OCI-LY7 (cell line): ENCODE data around the gene OBSL1. TPM values are rescaled to one million over a fixed set of nuclear protein-coding genes. Genes with fewer than 3 reads are reported as not detected.
A peak's percentile ranks its signal among the peaks of the same experiment; 100 is the strongest.

Source experiments
- BruUV-seq: library from RNA; stranded (reverse); fragments of 400-500 nt; replicated peaks from 2 replicates; lab custom pipeline; 2021; lab: Mats Ljungman, UMichigan
- CTCF ChIA-PET: fragments of 300-600 bp; sonication (Branson Sonifier 250); formaldehyde crosslinking; loops from one replicate; lab custom pipeline; 2022; ENCODE audit warnings: antibody characterized with exemption; ENCODE audit not compliant: unreplicated experiment; lab: Charles Lee
- POLR2A ChIA-PET: fragments of 300-600 bp; sonication (Branson Sonifier 250); formaldehyde crosslinking; loops from one replicate; lab custom pipeline; 2022; ENCODE audit warnings: antibody characterized with exemption; lab: Charles Lee
- DNase-seq: peaks from one replicate; pipeline ENCODE4 v3.0.0-alpha.2; 2015; ENCODE audit warnings: low spot score
- H2AFZ ChIP-seq: fragments of 200-600 bp; sonication (generic), shearing (Covaris generic); 2 replicates; pipeline ENCODE4 v1.6.1; 2014; ENCODE audit warnings: mild to moderate bottlenecking, antibody characterized with exemption, low read length, moderate library complexity
- H3K27ac ChIP-seq: fragments of 200-600 bp; sonication (generic); 2 replicates; pipeline ENCODE4 v1.5.1; 2014; ENCODE audit warnings: mixed run types, low read depth, mild to moderate bottlenecking, moderate library complexity, low read length, inconsistent platforms; ENCODE audit not compliant: poor library complexity, severe bottlenecking
- H3K36me3 ChIP-seq: fragments of 200-600 bp; sonication (generic); 2 replicates; pipeline ENCODE4 v1.6.1; 2014; ENCODE audit warnings: mild to moderate bottlenecking, antibody characterized with exemption, low read length, moderate library complexity, mixed read lengths; ENCODE audit not compliant: insufficient read depth
- H3K4me1 ChIP-seq: fragments of 200-600 bp; sonication (generic); 2 replicates; pipeline ENCODE4 v1.5.1; 2014; ENCODE audit warnings: mild to moderate bottlenecking, low read length; ENCODE audit not compliant: insufficient read depth, poor library complexity, severe bottlenecking
- H3K4me2 ChIP-seq: fragments of 200-600 bp; sonication (generic); 2 replicates; pipeline ENCODE4 v1.6.1; 2014; ENCODE audit warnings: mild to moderate bottlenecking, low read length
- H3K4me3 ChIP-seq: fragments of 200-600 bp; sonication (generic); 2 replicates; pipeline ENCODE4 v1.5.1; 2014; ENCODE audit warnings: mild to moderate bottlenecking, low read depth, low read length; ENCODE audit not compliant: poor library complexity, severe bottlenecking
- H3K79me2 ChIP-seq: fragments of 200-600 bp; sonication (generic); 2 replicates; pipeline ENCODE4 v1.6.1; 2016; ENCODE audit warnings: low read depth, mild to moderate bottlenecking, low read length, moderate library complexity, mixed read lengths; ENCODE audit not compliant: insufficient read depth
- H3K9me2 ChIP-seq: fragments of 200-600 bp; sonication (generic); 2 replicates; pipeline ENCODE4 v1.6.1; 2016; ENCODE audit warnings: mild to moderate bottlenecking, low read length, mixed read lengths; ENCODE audit not compliant: insufficient read depth
- H3K9me3 ChIP-seq: fragments of 200-600 bp; sonication (generic); 2 replicates; pipeline ENCODE4 v1.6.1; 2014; ENCODE audit warnings: mild to moderate bottlenecking, mixed run types, low read length, mixed read lengths
- H4K20me1 ChIP-seq: fragments of 200-600 bp; sonication (generic); 2 replicates; pipeline ENCODE4 v1.6.1; 2014; ENCODE audit warnings: mild to moderate bottlenecking, antibody characterized with exemption, low read length, moderate library complexity, mixed read lengths; ENCODE audit not compliant: insufficient read depth
- CTCF ChIP-seq: fragments of 200-600 bp; sonication (generic); conservative IDR thresholded peaks from 2 replicates; pipeline ENCODE4 v1.5.1; 2014; ENCODE audit warnings: mild to moderate bottlenecking, antibody characterized with exemption, low read length, moderate library complexity, mixed read lengths
- EZH2phosphoT487 ChIP-seq: fragments of 200-600 bp; sonication (generic); IDR thresholded peaks from 2 replicates; pipeline ENCODE4 v1.6.1; 2018; ENCODE audit warnings: low read depth, borderline replicate concordance, mild to moderate bottlenecking, mixed run types, antibody characterized with exemption, low read length, moderate library complexity, mixed read lengths
- intact Hi-C: fragments of 100-400 bp; cut with micrococcal nuclease; formaldehyde crosslinking; loops from one replicate; pipeline ENCODE4 v1.10.0; 2022; ENCODE audit not compliant: unreplicated experiment
- total RNA-seq, 2 experiments: library from RNA; depleted of rRNA in 1 of 2; stranded (reverse); fragments of >200 nt in 1 of 2; shearing (Covaris generic) in 1 of 2; gene quantifications; 2 replicates each; pipeline ENCODE4 v1.2.3, GENCODE V29; 2014 to 2022

Gene OBSL1
- total RNA-seq, 2 experiments from 2014 or later, result 0.25 TPM; not detected in 1

- Histone ChIP-seq H3K9me2 (no peaks in the 10 kb centered on the region), H4K20me1 (no peaks in the 10 kb centered on the region), H3K4me2 (no peak overlapping the region), H3K4me1 (no peaks in the 10 kb centered on the region), H2AFZ (no peak overlapping the region), H3K27ac (no peak overlapping the region), H3K9me3 (no peaks in the 10 kb centered on the region), H3K36me3 (no peaks in the 10 kb centered on the region), H3K4me3 (no peak overlapping the region), H3K79me2 (no peaks in the 10 kb centered on the region)
- BruUV-seq, result no TSS peak
- intact Hi-C loops, result no loop called here
- ChIA-PET POLR2A (interaction anchor here (1.0 kb wide), 1 partner anchor 23 kb away, joined by 3 read pairs; no protein-coding TSS in a partner anchor), CTCF (interaction anchor here (0.6 kb wide), 1 partner anchor 29 kb away, joined by 4 read pairs; no protein-coding TSS in a partner anchor)
- TF ChIP-seq EZH2phosphoT487 (no peak), CTCF (no peak)
- DNase-seq, result no peak
Observed at GRCh38 chr2:219522111-219523030, 49.0 kb downstream of the OBSL1 start.

GRCh38 chr2:219521066-219521880 lies 50.1 kb downstream of the OBSL1 start:
- Histone ChIP-seq H3K4me3 (no peak overlapping the region), H3K9me2 (no peaks in the 10 kb centered on the region), H2AFZ (no peak overlapping the region), H3K36me3 (no peaks in the 10 kb centered on the region), H3K9me3 (no peaks in the 10 kb centered on the region), H4K20me1 (no peaks in the 10 kb centered on the region), H3K79me2 (no peaks in the 10 kb centered on the region), H3K4me2 (no peak overlapping the region), H3K27ac (no peak overlapping the region), H3K4me1 (no peaks in the 10 kb centered on the region)
- CTCF ChIA-PET, result interaction anchor here (1.2 to 1.4 kb wide), 2 partner anchors 23 to 58 kb away, joined by 3 to 5 read pairs; partner anchors contain the start of gene GMPPA
- intact Hi-C loops, result no loop called here
- no TSS peak for BruUV-seq
- no peak for DNase-seq
- POLR2A ChIA-PET, result interaction anchor here (1.0 to 1.3 kb wide), 2 partner anchors 22 to 134 kb away, joined by 3 to 4 read pairs; partner anchors contain the start of gene DNPEP
- TF ChIP-seq CTCF (peak; percentile 64), EZH2phosphoT487 (no peak)
